Activated CD8-positive, alpha-beta T cell treated with anti-CD3 and anti-CD28 coated beads for 36 hours (primary cell): ENCODE data around the gene SDK2. TPM values are rescaled to one million over a fixed set of nuclear protein-coding genes. Genes with fewer than 3 reads are reported as not detected.

Experiments
- ATAC-seq: fragments of 200-7000 bp; cut with Tn5 transposase; one replicate; pipeline ENCODE4 v1.10.0; 2021; ENCODE audit warnings: mild to moderate bottlenecking, moderate library complexity
- CTCF ChIA-PET: fragments of 350-600 bp; sonication (Branson Sonifier 250); formaldehyde crosslinking; loops from one replicate; lab custom pipeline; 2021; ENCODE audit warnings: antibody characterized with exemption; lab: Charles Lee
- POLR2A ChIA-PET: fragments of 350-600 bp; sonication (Branson Sonifier 250); formaldehyde crosslinking; loops from one replicate; lab custom pipeline; 2021; ENCODE audit warnings: antibody characterized with exemption; lab: Charles Lee
- DNase-seq: peaks from one replicate; pipeline ENCODE4 v3.0.0-alpha.2; 2020
- H3K27ac Mint-ChIP-seq: one replicate; pipeline ENCODE4 v1.8.0; 2021; ENCODE audit warnings: mild to moderate bottlenecking, mixed read lengths
- H3K27me3 Mint-ChIP-seq: one replicate; pipeline ENCODE4 v1.8.0; 2021; ENCODE audit warnings: mixed read lengths
- H3K36me3 Mint-ChIP-seq: one replicate; pipeline ENCODE4 v1.8.0; 2021; ENCODE audit warnings: low read depth, mixed read lengths
- H3K4me1 Mint-ChIP-seq: one replicate; pipeline ENCODE4 v1.8.0; 2021; ENCODE audit warnings: low read depth, mixed read lengths
- H3K4me3 Mint-ChIP-seq: one replicate; pipeline ENCODE4 v1.8.0; 2021; ENCODE audit warnings: mild to moderate bottlenecking, moderate library complexity, mixed read lengths
- H3K9me3 Mint-ChIP-seq: one replicate; pipeline ENCODE4 v1.8.0; 2021; ENCODE audit warnings: mixed read lengths
- CTCF ChIP-seq: fragments of 200-600 bp; IDR thresholded peaks from one replicate; pipeline ENCODE4 v1.8.0; 2022; ENCODE audit warnings: antibody characterized with exemption, mild to moderate bottlenecking
- intact Hi-C: fragments of 100-400 bp; cut with micrococcal nuclease; formaldehyde crosslinking; loops from one replicate; pipeline ENCODE4 v1.10.0; 2022
- total RNA-seq, 2 experiments: library from RNA; stranded (reverse); gene quantifications; one replicate each; pipeline ENCODE4 v1.2.3, GENCODE V29; 2021

SDK2 gene
- total RNA-seq, 2 experiments from 2014 or later, result 3.2 to 3.3 TPM

GRCh38 chr17:73595068-73595467, 49.2 kb downstream of the SDK2 start:
- no peak for ATAC-seq
- Mint-ChIP-seq H3K36me3 (no peaks in the 10 kb centered on the region), H3K4me3 (no peak overlapping the region), H3K27me3 (no peaks in the 10 kb centered on the region), H3K27ac (peak overlapping the region; percentile 60), H3K4me1 (peaks cover 50% of the 10 kb centered on the region), H3K9me3 (no peaks in the 10 kb centered on the region)
- intact Hi-C loops, result no loop called here
- TF ChIP-seq CTCF, result no peak
- ChIA-PET POLR2A (no interaction called here), CTCF (interaction anchor here (1.6 to 1.8 kb wide), 2 partner anchors 46 to 165 kb away, joined by 4 to 5 read pairs; no protein-coding TSS in a partner anchor)
- no peak for DNase-seq

- DNase-seq, result no peak
- Mint-ChIP-seq H3K4me1 (peaks cover 55% of the 10 kb centered on the region), H3K4me3 (no peak overlapping the region), H3K27me3 (no peaks in the 10 kb centered on the region), H3K36me3 (no peaks in the 10 kb centered on the region), H3K27ac (peak overlapping the region; percentile 60), H3K9me3 (no peaks in the 10 kb centered on the region)
- TF ChIP-seq CTCF, result no peak
- ChIA-PET CTCF (interaction anchor here (1.6 kb wide), 1 partner anchor 46 kb away, joined by 4 read pairs; no protein-coding TSS in a partner anchor), POLR2A (no interaction called here)
- intact Hi-C loops, result no loop called here
- no peak for ATAC-seq
Observed at GRCh38 chr17:73594598-73594997, 49.6 kb downstream of the SDK2 start.

- Mint-ChIP-seq H3K4me3 (no peak overlapping the region), H3K36me3 (no peaks in the 10 kb centered on the region), H3K9me3 (no peaks in the 10 kb centered on the region), H3K27ac (peak overlapping the region; percentile 40), H3K4me1 (peaks cover 60% of the 10 kb centered on the region), H3K27me3 (no peaks in the 10 kb centered on the region)
- intact Hi-C loops, result no loop called here
- CTCF ChIA-PET, result interaction anchor here (1.6 to 1.7 kb wide), 2 partner anchors 47 to 51 kb away, joined by 4 read pairs; no protein-coding TSS in a partner anchor
- no peak for TF ChIP-seq CTCF
- ATAC-seq (no peak), DNase-seq (no peak)
- POLR2A ChIA-PET, result interaction anchor here (1.0 kb wide), 1 partner anchor 24 kb away, joined by 3 read pairs; no protein-coding TSS in a partner anchor
Observed at GRCh38 chr17:73594025-73594424, 50.2 kb downstream of the SDK2 start.

- Mint-ChIP-seq H3K36me3 (no peaks in the 10 kb centered on the region), H3K9me3 (no peaks in the 10 kb centered on the region), H3K4me3 (no peak overlapping the region), H3K4me1 (peaks cover 66% of the 10 kb centered on the region), H3K27me3 (no peaks in the 10 kb centered on the region), H3K27ac (peak overlapping the region; percentile 92)
- DNase-seq (peak; percentile 39), ATAC-seq (no peak)
- ChIA-PET CTCF (interaction anchor here (1.1 to 1.7 kb wide), 3 partner anchors 48 to 53 kb away, joined by 4 read pairs; no protein-coding TSS in a partner anchor), POLR2A (interaction anchor here (0.7 to 1.0 kb wide), 2 partner anchors 24 to 127 kb away, joined by 3 read pairs; no protein-coding TSS in a partner anchor)
- TF ChIP-seq CTCF, result no peak
- intact Hi-C loops, result no loop called here
Observed at GRCh38 chr17:73593249-73593965, 50.8 kb downstream of the SDK2 start.

- no peaks in the 10 kb centered on the region for H3K27me3 Mint-ChIP-seq
- POLR2A ChIA-PET, result interaction anchor here (0.6 to 0.7 kb wide), 2 partner anchors 128 to 360 kb away, joined by 3 read pairs; a partner anchor contains a TSS
- peak overlapping the region; percentile 52 for H3K4me3 Mint-ChIP-seq
- peak overlapping the region; percentile 92 for H3K27ac Mint-ChIP-seq
- no peaks in the 10 kb centered on the region for H3K9me3 Mint-ChIP-seq
- H3K4me1 Mint-ChIP-seq, result peaks cover 70% of the 10 kb centered on the region
- peak; percentile 40 for DNase-seq
- H3K36me3 Mint-ChIP-seq, result no peaks in the 10 kb centered on the region
- intact Hi-C loops, result no loop called here
- no peak for TF ChIP-seq CTCF
- ATAC-seq, result peak; percentile 9
- CTCF ChIA-PET, result interaction anchor here (0.9 to 1.7 kb wide), 3 partner anchors 52 to 163 kb away, joined by 3 to 4 read pairs (median 4); no protein-coding TSS in a partner anchor
Observed at GRCh38 chr17:73592501-73592961, 51.7 kb downstream of the SDK2 start.
